Stimulated activated CD4-positive, alpha-beta T cell treated with anti-CD3 and anti-CD28 coated beads, TNF-alpha, amount 100 ng/mL, for 24 hours (primary cell): Measurements from ENCODE around the gene CEP290.

Source experiments
- DNase-seq, 3 experiments: peaks; one replicate each; pipeline ENCODE4 v3.0.0-alpha.2; 2020; ENCODE audit warnings: low read depth in 3 of 3

The CEP290 gene, protein sequence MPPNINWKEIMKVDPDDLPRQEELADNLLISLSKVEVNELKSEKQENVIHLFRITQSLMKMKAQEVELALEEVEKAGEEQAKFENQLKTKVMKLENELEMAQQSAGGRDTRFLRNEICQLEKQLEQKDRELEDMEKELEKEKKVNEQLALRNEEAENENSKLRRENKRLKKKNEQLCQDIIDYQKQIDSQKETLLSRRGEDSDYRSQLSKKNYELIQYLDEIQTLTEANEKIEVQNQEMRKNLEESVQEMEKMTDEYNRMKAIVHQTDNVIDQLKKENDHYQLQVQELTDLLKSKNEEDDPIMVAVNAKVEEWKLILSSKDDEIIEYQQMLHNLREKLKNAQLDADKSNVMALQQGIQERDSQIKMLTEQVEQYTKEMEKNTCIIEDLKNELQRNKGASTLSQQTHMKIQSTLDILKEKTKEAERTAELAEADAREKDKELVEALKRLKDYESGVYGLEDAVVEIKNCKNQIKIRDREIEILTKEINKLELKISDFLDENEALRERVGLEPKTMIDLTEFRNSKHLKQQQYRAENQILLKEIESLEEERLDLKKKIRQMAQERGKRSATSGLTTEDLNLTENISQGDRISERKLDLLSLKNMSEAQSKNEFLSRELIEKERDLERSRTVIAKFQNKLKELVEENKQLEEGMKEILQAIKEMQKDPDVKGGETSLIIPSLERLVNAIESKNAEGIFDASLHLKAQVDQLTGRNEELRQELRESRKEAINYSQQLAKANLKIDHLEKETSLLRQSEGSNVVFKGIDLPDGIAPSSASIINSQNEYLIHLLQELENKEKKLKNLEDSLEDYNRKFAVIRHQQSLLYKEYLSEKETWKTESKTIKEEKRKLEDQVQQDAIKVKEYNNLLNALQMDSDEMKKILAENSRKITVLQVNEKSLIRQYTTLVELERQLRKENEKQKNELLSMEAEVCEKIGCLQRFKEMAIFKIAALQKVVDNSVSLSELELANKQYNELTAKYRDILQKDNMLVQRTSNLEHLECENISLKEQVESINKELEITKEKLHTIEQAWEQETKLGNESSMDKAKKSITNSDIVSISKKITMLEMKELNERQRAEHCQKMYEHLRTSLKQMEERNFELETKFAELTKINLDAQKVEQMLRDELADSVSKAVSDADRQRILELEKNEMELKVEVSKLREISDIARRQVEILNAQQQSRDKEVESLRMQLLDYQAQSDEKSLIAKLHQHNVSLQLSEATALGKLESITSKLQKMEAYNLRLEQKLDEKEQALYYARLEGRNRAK (N-terminal part only)

GRCh38 chr12:88141774-88142609 is at the start of gene CEP290, which contains the start of gene TMTC3:
Gene CEP290 (minus strand): TSS chr12:88142088. CDS start chr12:88141307, 781 bp downstream.
Gene TMTC3 (plus strand): TSS chr12:88142307. CDS start chr12:88148316, 6,009 bp downstream.
- peak; percentile 76 to 89 (median 88) for DNase-seq

DNA sequence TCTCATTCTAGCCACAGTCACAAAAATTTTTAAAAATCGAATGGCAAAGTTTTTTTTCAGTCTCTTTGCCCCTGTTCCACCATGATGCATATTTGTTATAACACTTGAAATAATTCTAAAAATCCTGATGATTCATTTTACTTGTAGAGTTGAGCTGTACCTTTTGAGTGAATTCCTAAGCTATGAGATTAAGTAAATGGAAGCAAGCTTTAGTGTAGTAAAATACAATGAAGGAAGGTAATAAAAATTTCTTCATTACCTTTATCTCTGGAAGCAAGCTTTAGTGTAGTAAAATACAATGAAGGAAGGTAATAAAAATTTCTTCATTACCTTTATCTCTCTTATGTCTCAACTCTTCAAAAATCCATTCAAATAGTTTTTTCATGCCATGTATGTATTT is 46.3 kb upstream of the CEP290 start:
- DNase-seq, result no peak

- no peak for DNase-seq
Observed at GRCh38 chr12:88187571-88187970, 45.7 kb upstream of the CEP290 start.

- DNase-seq, result no peak
Observed at GRCh38 chr12:88185988-88186387, 44.1 kb upstream of the CEP290 start.

DNA sequence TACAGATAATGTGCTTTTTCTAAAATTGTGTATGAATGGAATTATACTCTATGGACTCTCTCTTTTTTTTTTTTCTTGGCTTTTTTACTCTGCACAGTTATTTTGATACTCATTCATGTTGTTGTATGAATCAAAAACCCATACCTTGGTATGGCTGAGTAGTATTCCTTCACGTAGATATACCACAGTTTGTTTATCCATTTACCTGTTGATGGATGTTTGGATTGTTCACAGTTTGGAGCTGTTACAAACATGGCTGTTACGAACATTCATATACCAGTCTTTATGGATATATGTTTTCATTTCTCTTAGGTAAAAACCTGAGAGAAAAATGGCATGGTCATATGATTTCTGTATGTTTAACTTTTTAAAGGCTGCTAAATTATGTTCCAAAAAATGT is 43.4 kb upstream of the CEP290 start:
- no peak for DNase-seq

- no peak for DNase-seq
Observed at GRCh38 chr12:88184196-88184595, 42.3 kb upstream of the CEP290 start.

DNA sequence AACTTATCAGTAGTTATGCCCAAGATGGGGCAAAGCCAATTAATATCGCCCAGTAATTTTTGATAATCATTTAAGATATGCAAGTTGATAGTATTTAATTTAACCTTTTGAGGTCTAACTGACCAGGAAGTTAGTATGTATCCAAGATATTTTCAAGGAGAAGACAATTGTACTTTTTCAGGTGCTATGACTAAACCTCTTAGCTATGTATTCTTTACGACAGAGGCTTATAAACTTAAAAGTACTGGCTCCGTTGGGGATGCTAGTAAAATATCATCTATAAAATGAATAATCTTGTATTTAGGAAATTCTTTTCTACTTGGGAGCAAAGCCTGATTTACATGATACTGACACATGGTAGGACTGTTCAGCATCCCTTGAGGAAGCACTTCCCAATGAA is 40.5 kb upstream of the CEP290 start:
- no peak for DNase-seq

GRCh38 chr12:88181881-88182280 is 40.0 kb upstream of the CEP290 start:
- DNase-seq, result no peak

DNA sequence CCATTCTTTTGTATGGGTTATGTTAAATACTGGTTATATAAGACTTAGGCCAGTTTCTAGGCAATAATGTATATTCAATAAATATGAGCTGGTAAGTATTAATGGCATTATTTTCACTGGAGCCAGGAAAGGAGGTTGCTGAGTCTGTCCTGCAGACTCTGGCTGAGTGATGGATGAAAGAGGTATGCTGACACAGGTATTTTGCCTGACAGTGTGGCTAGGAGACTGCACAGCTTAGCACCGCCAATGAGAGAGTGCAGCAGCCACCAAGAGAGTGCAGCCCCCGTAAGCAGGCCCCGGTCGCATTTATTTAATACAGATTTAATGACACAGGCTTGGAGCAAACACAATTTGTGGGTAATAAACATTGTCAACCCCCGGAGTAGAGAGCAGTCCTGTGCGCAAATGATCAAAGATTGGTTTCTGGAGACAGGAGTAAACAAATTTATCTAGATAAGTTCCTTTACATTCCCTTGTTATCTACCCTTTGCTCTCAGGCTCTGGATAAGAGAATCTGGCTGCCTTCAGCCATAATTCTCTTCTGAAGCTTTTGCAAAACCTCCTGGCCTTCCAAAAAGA is 37.6 kb upstream of the CEP290 start:
- no peak for DNase-seq

- no peak for DNase-seq
Observed at GRCh38 chr12:88175544-88175943, 33.7 kb upstream of the CEP290 start.

DNA sequence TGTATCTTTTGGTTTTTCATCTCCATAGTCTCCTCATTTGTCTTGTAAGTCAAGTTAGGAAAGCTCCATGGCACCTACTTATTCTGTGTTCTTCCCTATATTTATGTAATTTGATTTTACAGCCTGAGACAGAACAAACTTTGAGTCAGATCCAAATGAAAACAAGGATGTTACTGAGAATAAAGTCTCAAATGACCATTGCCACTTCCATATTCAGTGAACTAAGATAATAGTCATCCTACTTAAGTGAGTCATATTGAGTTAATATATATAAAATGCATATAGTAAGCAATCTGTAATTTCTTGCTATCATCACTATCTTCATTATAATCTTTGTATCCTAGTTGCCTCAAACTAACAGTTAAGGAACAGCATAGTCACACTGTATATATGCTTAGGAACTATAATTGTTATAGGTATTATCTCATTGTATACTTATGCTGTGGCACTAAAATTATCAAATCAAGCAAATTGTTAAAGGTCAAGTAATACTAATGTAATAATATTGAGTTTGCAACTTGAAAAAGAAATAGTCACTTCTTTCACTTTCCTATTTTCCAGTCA is 31.0 kb upstream of the CEP290 start:
- DNase-seq, result no peak

GRCh38 chr12:88167384-88167783 is 25.5 kb upstream of the CEP290 start:
- DNase-seq, result no peak

GRCh38 chr12:88166179-88166578 is 24.3 kb upstream of the CEP290 start:
- no peak for DNase-seq

DNA sequence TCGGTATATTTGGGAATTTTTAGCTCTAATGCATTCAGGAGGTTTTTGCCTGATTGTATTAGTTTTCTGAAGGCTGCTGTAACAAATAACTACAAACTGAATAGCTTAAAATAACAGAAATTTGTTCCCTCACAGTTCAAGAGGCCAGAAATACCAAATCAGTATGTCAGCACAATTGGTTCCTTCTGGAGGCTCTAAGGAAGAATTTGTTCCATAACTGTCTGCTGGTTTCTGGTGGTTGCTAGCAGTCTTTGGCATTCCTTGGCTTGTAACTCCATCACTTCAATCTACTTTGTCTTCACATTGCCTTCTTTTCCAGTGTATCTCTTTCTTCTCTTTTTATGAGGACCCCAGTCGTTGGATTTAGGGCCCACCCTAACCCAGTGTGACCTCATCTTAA is 21.5 kb upstream of the CEP290 start:
- DNase-seq, result no peak

- no peak for DNase-seq
Observed at GRCh38 chr12:88156075-88156654, 14.3 kb upstream of the CEP290 start.

GRCh38 chr12:88153959-88154358 is 12.1 kb upstream of the CEP290 start:
- no peak for DNase-seq

GRCh38 chr12:88150063-88150462 is 8.2 kb upstream of the CEP290 start:
- no peak for DNase-seq

DNA sequence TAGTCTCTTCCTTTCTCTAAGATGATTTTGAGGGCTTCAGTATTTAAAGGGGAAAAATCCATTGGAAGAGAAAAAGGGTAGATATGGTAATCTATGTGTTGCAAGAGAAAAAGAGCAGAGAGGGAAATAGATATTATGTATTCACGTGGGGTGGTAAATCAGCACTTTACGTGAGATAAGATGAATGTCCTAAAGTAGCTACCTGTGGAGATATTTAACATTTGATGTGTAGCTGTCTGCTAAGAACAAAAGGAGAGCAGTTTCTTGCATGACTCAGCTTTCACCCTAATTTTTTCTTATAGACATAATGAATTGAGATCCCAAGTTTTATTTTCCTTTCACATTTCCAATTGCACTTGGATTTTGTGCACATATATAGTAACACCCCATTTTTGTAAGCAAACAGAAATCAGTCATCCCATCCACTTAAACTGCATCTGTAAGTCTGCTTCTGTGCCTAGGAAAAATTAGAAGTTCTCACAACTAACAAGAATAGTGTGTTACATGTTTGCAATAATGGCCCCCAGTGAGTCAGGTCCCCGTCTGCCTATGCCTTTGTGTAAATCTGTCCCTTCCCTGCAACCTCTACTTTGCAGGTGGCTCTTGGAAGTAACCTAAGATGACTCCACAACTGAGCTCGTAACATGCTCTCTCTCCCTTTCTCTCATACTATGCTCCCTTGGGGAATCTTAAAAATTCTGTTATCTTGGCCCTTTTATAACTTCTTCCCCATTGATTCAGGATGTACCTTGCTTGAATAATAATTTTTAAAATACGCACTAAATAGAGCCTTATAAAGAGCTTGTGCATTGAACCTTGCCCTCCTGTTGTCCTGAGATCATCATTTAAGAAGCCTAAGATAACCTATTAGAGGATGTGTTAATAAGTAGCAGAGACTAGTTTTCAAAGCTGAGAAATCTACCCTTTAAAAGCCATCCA is 3.9 kb upstream of the CEP290 start:
- no peak for DNase-seq
